ENCODE measurements around the gene CCR9.

DNA sequence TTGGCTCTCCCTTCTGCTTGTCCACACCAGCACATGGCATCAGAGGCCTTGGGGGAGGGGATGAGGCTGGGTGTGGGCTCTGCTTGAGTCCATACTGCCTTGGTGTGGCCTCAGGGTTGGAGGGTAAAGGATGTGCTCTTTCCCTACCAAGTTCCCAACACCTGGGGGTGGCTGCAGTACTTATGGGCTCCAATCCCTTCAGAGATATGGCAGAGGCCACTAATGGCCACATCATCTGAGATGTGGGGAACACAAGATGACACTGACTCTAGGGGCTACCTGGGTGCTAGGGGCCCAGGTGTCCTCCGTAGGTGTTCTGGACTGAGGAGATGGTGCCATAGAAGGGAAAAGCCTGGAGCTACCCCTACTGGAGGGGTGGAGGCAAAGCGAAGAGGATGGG, 63.8 kb downstream of the CCR9 start:
- no peak for TF ChIP-seq CTCF (IDR thresholded peaks at IDR 0.05 in 2 of 3, conservative IDR thresholded peaks at IDR 0.05 in 1 of 3; ENCODE audit: control insufficient read depth in 2 of 3, extremely low read depth in 1 of 3, insufficient read depth in 1 of 3, low read depth in 3 of 3, low read length in 3 of 3)
- no peak for TF ChIP-seq EGR1 (IDR thresholded peaks at IDR 0.05; ENCODE audit: borderline replicate concordance in 1 of 2, low read depth in 2 of 2, low read length in 2 of 2)
- TF ChIP-seq GABPA (IDR thresholded peaks at IDR 0.05; ENCODE audit: low read depth) = no peak
- no peak for TF ChIP-seq SREBF2 (IDR thresholded peaks at IDR 0.05; ENCODE audit: low read length)
- TF ChIP-seq EZH2 (IDR thresholded peaks at IDR 0.05; ENCODE audit: borderline replicate concordance, control insufficient read depth, low read depth, low read length) = no peak
- TF ChIP-seq SREBF1 (IDR thresholded peaks at IDR 0.05; ENCODE audit: low read length) = no peak
- TF ChIP-seq, protein P1, sequence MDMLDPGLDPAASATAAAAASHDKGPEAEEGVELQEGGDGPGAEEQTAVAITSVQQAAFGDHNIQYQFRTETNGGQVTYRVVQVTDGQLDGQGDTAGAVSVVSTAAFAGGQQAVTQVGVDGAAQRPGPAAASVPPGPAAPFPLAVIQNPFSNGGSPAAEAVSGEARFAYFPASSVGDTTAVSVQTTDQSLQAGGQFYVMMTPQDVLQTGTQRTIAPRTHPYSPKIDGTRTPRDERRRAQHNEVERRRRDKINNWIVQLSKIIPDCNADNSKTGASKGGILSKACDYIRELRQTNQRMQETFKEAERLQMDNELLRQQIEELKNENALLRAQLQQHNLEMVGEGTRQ (IDR thresholded peaks at IDR 0.05; ENCODE audit: borderline replicate concordance, low read depth, low read length) = no peak
- no peak for TF ChIP-seq POLR2A (IDR thresholded peaks at IDR 0.05; ENCODE audit: low read depth, low read length)
- no peak for TF ChIP-seq ZNF384 (IDR thresholded peaks at IDR 0.05; ENCODE audit: borderline replicate concordance, low read depth, low read length)
- TF ChIP-seq, protein P2, sequence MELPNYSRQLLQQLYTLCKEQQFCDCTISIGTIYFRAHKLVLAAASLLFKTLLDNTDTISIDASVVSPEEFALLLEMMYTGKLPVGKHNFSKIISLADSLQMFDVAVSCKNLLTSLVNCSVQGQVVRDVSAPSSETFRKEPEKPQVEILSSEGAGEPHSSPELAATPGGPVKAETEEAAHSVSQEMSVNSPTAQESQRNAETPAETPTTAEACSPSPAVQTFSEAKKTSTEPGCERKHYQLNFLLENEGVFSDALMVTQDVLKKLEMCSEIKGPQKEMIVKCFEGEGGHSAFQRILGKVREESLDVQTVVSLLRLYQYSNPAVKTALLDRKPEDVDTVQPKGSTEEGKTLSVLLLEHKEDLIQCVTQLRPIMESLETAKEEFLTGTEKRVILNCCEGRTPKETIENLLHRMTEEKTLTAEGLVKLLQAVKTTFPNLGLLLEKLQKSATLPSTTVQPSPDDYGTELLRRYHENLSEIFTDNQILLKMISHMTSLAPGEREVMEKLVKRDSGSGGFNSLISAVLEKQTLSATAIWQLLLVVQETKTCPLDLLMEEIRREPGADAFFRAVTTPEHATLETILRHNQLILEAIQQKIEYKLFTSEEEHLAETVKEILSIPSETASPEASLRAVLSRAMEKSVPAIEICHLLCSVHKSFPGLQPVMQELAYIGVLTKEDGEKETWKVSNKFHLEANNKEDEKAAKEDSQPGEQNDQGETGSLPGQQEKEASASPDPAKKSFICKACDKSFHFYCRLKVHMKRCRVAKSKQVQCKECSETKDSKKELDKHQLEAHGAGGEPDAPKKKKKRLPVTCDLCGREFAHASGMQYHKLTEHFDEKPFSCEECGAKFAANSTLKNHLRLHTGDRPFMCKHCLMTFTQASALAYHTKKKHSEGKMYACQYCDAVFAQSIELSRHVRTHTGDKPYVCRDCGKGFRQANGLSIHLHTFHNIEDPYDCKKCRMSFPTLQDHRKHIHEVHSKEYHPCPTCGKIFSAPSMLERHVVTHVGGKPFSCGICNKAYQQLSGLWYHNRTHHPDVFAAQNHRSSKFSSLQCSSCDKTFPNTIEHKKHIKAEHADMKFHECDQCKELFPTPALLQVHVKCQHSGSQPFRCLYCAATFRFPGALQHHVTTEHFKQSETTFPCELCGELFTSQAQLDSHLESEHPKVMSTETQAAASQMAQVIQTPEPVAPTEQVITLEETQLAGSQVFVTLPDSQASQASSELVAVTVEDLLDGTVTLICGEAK (IDR thresholded peaks at IDR 0.05; ENCODE audit: borderline replicate concordance) = no peak
- no peak for TF ChIP-seq HSF1 (IDR thresholded peaks at IDR 0.05; ENCODE audit: low read depth, low read length)
- TF ChIP-seq ZSCAN29 (IDR thresholded peaks at IDR 0.05) = no peak
- TF ChIP-seq RELA (IDR thresholded peaks at IDR 0.05; ENCODE audit: borderline replicate concordance, partially characterized antibody) = no peak
